ENCODE data around the gene SLC19A3. TPM values are rescaled to one million over a fixed set of nuclear protein-coding genes. Genes with fewer than 3 reads are reported as not detected.
A peak's percentile ranks its signal among the peaks of the same experiment; 100 is the strongest.

The SLC19A3 gene
- total RNA-seq, 1 experiment from 2014 or later: 2.3 TPM

- H3K4me2 ChIP-seq (ENCODE audit: insufficient read depth, insufficient read length, low read length): no peak overlapping the region
- no peaks in the 10 kb centered on the region for H3K23me2 ChIP-seq (ENCODE audit: insufficient read length, low read depth, low read length, poor library complexity, severe bottlenecking)
These were observed 60.5 kb downstream of the SLC19A3 start for GRCh38 chr2:227657199-227657845.

More at GRCh38 chr2:227657199-227657845, 60.5 kb downstream of the SLC19A3 start:
- no peak for DNase-seq
- no peak overlapping the region for H3K18ac ChIP-seq (ENCODE audit: insufficient read length, low read depth, low read length)
- no peaks in the 10 kb centered on the region for H4K20me1 ChIP-seq (ENCODE audit: control insufficient read depth, insufficient read depth, insufficient read length)
- Mint-ChIP-seq H3K27me3 (ENCODE audit: low read depth) (peaks cover 2% of the 10 kb centered on the region; the same call in 1 of the 2 replicates), H3K36me3 (ENCODE audit: insufficient read depth in 1 of 3, low read depth in 3 of 3) (no peaks in the 10 kb centered on the region), H3K27ac (no peak overlapping the region), H3K9me3 (no peaks in the 10 kb centered on the region), H3K4me3 (no peak overlapping the region), H3K4me1 (peaks cover 15 to 16% of the 10 kb centered on the region in 2 experiments)
- H3K27ac ChIP-seq (ENCODE audit: insufficient read length, low read depth, low read length): no peak overlapping the region
- H3K4me1 ChIP-seq (ENCODE audit: insufficient read depth, low read length): peaks cover 8% of the 10 kb centered on the region; the same call in 1 of the 2 replicates
- no peak overlapping the region for H2BK20ac ChIP-seq (ENCODE audit: low read depth, low read length, poor library complexity, severe bottlenecking)
- no peaks in the 10 kb centered on the region for H3K79me2 ChIP-seq (ENCODE audit: insufficient read depth, low read length)
- no peak overlapping the region for H3K4ac ChIP-seq (ENCODE audit: low read depth, low read length)
- no peak overlapping the region for H3K23ac ChIP-seq (ENCODE audit: insufficient read length, low read depth, low read length)
- no peaks in the 10 kb centered on the region for H3K79me1 ChIP-seq (ENCODE audit: insufficient read depth, low read depth, low read length, poor library complexity, severe bottlenecking)
- no peaks in the 10 kb centered on the region for H3K9me3 ChIP-seq (ENCODE audit: control insufficient read depth, low read depth, low read length)
- H2BK12ac ChIP-seq (ENCODE audit: insufficient read length, low read depth, low read length): no peak overlapping the region
- no peak overlapping the region for H3K14ac ChIP-seq (ENCODE audit: insufficient read depth, low read length)
- H3K9ac ChIP-seq (ENCODE audit: extremely low read depth, insufficient read length, low read length): no peak overlapping the region
- H2AK5ac ChIP-seq (ENCODE audit: insufficient read length, low read length): peak overlapping the region; percentile 72
- no peak overlapping the region for H4K8ac ChIP-seq (replicated peaks; ENCODE audit: insufficient read length, low read depth, low read length)
- H3K27me3 ChIP-seq (ENCODE audit: insufficient read depth, low read length): no peaks in the 10 kb centered on the region
- H3K56ac ChIP-seq (ENCODE audit: insufficient read length, low read depth, low read length): no peak overlapping the region
- no peak overlapping the region for H3T11ph ChIP-seq (ENCODE audit: low read length)
- no CpG with 5 or more reads among the region's 8 CpGs for WGBS (ENCODE audit: extremely low coverage, insufficient read length, low lambda C conversion rate)
- no peak for TF ChIP-seq CTCF (conservative IDR thresholded peaks at IDR 0.05)
- H2AFZ ChIP-seq (ENCODE audit: low read length): no peak overlapping the region
- no peak overlapping the region for H4K91ac ChIP-seq (ENCODE audit: insufficient read length, low read depth, low read length)
- no peak overlapping the region for H2BK120ac ChIP-seq (ENCODE audit: low read depth, low read length, poor library complexity, severe bottlenecking)
- H2BK5ac ChIP-seq (ENCODE audit: insufficient read length, low read length): no peak overlapping the region
- no peak overlapping the region for H4K5ac ChIP-seq (ENCODE audit: insufficient read length, low read depth, low read length)
- H2BK15ac ChIP-seq (ENCODE audit: low read depth, low read length): no peak overlapping the region

Data from H9 (cell line).